NT2/D1 (cell line): ENCODE measurements around the gene USP49.

ENCODE experiments used
- YY1 ChIP-seq: IDR thresholded peaks from 2 replicates; pipeline ENCODE4 v1.6.1; 2011; ENCODE audit not compliant: insufficient read length, insufficient read depth
- ZNF274 ChIP-seq: IDR thresholded peaks from 2 replicates; pipeline ENCODE4 v1.6.1; 2011; ENCODE audit warnings: mild to moderate bottlenecking, low read depth, low read length

- TF ChIP-seq YY1: no peak
- TF ChIP-seq ZNF274: no peak
Measured at GRCh38 chr6:41826343-41827022, 68.7 kb downstream of the USP49 start.
